ENCODE measurements around the gene MAP4K1.
"Not testable (repeated sequence)": the region's sequence is repeated elsewhere in the genome, so short reads cannot be mapped to it uniquely, and the experiment has no call there.

The MAP4K1 gene

DNA sequence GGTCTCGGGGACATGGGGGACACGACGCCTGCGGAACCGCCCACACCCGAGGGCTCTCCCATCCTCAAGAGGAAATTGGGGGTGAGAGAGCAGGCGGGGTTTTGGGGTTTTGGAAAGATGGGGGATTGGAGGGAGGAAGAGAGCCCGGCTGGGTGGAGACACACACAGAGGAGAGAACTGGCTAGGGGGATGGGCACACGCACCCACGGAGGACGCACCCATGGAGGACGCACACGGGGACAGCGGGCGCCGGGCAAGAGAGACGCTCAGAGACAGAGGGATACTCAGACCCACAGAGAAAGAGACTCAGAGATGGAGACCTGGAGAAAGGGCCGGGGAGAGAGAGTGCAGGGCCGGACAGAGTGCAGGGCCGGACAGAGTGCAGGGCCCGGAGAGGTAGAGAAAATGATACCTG, 52.1 kb downstream of the MAP4K1 start:
- DNase-seq, result no peak

- no peak for DNase-seq
These were observed 52.6 kb downstream of the MAP4K1 start for GRCh38 chr19:38564981-38565690.

- DNase-seq, result no peak
These were observed 54.3 kb downstream of the MAP4K1 start for GRCh38 chr19:38563475-38563874.

DNA sequence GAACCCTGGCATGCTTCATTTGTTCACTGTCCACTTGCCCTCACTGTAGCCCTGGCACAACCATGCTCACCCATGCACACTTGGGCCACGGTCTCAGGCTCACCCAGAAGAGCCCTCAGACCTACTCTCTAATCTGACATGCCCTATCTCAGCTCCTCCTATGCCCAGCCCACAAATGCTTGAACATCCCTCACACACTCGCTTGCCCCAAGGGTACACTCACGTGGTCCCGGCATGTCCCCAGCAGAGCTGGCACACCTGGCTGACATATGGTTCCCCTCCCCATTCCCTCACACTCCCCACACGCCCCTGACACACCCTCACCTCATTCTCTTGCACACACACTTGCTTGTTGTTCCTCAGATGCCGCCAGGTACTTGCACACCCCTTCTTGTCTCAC, 55.7 kb downstream of the MAP4K1 start:
- no peak for DNase-seq

- no peak for DNase-seq
These were observed 56.1 kb downstream of the MAP4K1 start for GRCh38 chr19:38561658-38562057.

DNA sequence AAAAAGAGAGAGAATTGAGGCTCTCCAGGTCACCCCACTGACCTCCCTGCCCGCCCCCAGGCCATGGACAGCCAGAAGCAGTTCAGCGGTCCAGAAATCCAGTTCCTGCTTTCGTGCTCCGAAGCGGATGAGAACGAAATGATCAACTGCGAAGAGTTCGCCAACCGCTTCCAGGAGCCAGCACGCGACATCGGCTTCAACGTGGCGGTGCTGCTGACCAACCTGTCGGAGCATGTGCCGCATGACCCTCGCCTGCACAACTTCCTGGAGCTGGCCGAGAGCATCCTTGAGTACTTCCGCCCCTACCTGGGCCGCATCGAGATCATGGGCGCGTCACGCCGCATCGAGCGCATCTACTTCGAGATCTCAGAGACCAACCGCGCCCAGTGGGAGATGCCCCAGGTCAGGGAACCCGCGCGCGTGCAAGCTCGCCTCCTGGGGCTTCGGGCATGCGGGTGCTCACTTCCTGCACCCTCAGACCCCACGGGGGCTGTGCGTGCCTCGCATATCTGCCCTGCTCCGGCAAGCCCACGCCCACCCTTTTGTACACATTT, 56.6 kb downstream of the MAP4K1 start:
- no peak for DNase-seq

GRCh38 chr19:38559428-38560401, 58.0 kb downstream of the MAP4K1 start:
- no peak for DNase-seq

DNA sequence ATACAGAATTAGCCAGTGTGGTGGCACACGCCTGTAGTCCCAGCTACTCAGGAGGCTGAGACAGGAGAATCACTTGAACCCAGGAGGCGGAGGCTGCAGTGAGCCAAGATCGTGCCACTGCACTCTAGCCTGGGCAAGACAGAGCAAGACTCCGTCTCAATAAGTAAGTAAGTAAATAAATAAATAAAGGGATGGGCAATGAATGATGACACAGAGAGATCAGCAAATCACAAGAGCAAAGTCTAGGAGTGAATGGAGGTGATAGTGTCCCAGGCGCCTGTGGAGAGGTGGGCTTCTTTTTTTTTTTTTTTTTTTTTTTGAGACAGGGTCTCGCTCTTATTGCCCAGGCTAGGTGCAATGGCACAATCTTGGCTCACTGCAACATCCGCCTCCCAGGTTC, 58.8 kb downstream of the MAP4K1 start:
- not testable (repeated sequence) for DNase-seq

DNA sequence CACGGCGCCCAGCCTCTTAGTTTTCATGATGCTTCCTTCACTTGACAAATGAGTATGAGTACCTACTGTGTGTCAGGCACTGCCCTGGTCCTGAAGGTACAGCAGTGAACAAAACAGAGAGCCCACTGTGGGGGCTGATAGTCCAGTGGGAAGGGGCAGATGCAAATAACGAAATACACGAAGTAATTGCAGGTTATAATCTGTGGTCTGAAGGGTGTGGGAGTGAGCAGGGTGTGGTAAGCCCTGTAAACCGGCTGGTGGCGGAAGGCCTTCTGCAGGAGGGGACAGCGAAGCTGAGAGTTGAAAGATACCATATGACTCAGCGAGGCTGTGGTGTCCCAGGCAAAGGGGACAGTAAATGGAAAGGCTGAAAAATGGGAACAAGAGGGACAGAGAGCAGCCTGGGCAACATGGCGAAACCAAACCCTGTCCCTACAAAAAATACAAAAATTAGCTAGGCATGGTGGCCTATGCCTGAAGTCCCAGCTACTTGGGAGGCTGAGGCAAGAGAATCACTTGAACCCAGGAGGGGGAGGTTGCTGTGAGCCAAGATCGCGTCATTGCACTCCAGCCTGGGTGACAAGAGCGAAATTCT, 60.5 kb downstream of the MAP4K1 start:
- no peak for DNase-seq

DNA sequence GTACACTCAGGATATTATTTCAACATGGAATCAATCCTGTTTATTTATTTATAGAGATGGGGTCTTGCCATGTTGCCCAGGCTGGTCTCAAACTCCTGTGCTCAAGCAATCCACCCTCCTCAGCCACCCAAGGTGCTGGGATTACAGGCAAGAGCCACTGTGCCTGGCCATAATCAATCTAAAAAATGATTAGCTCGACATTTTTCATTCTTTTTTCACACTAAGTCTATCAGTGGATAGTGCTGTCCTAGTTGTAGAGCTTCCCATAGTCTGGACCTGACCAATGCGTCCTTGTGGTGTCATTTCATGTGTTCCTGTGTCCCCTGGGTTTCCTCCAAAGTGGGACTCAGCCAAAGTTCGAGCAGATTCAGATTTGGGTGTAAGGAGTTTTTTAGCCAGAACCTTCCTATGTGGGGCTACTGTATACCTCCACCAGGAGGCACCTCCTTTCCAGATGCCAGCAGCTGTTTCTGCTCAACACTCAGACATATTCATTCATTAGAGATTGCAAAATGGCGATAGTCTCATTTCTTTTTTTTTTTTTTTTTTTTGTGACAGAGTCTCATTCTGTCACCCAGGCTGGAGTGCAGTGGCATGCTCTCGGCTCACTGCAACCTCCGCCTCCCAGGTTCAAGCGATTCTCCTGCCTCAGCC, 61.1 kb downstream of the MAP4K1 start:
- no peak for DNase-seq

GRCh38 chr19:38555200-38555599, 62.6 kb downstream of the MAP4K1 start:
- no peak for DNase-seq

GRCh38 chr19:38554676-38555141, 63.0 kb downstream of the MAP4K1 start:
- no peak for DNase-seq

DNA sequence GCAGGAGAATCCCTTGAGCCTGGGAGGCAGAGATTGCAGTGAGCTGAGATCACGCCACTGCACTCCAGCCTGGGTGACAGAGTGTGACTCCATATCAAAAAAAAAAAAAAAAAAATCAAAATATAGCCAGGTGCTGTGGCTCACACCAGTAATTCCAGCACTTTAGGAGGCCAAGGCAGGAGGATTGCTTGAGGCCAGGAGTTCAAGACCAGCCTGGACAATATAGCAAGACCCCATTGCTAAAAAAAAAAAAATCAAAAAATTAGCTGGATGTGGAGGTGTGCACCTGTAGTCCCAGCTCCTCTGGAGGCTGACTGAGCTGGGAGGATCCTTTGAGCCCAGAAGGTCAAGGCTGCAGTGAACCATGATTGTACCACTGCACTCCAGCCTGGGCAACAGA, 64.5 kb downstream of the MAP4K1 start:
- DNase-seq, result not testable (repeated sequence)

GRCh38 chr19:38551450-38551813, 66.3 kb downstream of the MAP4K1 start:
- DNase-seq, result no peak

DNA sequence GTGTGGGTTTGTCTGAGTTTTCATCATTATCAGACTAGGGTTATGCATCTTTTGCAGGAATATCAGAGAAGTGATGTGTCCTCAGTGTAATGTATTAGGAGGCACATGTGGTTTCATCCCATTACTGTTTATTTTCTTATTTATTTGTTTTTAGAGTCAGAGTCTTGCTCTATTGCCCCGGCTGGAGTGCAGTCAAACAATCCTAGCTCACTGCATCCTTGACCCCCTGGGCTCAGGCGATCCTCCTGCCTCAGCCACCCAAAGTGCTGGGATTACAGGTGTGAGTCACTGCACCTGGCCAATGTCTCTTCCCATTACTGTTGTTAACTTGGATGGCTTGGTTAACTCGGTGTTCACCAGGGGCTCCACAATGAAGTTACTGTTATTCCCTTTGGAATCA, 67.4 kb downstream of the MAP4K1 start:
- no peak for DNase-seq

DNA sequence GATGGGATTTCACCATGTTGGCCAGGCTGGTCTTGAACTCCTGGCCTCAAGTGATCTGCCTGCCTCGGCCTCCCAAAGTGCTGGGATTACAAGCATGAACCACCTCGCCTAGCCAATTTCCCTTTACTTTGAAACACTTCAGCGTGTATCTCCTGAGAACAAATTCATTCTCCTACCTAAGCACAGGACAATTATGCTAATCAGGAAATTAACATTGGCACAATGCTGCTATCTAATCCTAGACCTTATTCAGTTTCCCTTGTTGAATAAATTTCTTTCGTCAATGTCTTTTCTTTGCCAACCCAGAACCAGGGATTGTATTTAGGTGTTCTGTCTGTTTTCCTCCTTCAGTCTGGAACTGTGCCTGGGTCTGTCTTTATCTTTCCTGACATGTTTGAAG, 67.8 kb downstream of the MAP4K1 start:
- DNase-seq, result no peak

DNA sequence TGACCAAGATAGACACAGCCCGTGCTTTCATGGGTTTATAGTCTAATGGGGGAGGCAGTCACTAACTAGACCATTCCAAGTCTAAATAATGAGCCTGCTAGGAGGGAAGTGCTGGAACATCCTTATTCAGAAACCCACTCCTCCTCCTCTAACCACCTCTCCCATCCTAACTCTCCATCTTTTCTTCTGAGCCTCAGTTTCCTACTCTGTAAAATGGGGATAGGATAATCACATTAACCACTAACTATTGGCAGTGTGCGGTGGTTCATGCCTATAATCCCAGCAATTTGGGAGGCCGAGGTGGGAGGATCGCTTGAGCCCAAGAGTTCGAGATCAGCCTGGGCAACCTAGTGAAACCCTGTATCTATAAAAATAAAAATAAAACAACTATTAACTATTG, 68.7 kb downstream of the MAP4K1 start:
- DNase-seq, result no peak

DNA sequence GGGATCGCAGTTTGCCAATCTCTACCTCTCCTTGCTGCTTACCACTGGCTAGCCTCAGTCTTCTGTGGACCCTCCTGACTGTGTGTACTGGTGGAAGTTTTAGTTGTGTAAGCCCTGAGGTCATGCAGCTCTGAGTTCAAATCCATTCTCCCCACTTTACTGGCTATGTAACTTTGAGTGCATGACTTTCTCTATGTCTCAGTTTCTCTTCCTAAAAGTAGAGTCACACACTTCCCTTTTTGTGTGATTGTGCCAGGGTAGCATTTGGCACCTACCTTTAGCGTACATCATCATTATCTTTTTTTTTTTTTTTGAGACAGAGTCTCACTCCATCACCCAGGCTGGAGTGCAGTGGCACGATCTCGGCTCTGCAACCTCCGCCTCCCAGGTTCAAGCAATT, 70.3 kb downstream of the MAP4K1 start:
- no peak for DNase-seq

DNA sequence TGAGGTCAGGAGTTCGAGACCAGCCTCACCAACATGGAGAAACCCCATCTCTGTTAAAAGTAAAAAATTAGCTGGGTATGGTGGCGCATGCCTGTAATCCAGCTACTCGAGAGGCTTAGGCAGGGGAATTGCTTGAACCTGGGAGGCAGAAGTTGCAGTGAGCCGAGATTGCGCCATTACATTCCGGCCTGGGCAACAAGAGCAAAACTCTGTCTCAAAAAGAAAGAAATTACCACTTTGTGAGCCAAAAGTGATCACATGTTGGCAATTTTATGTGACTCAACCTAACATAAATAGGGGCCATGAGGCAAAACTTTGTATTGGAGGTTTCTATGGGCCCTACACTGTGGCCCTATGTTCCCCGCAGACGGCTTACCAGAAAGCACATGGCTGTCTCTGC, 72.2 kb downstream of the MAP4K1 start:
- DNase-seq, result no peak

DNA sequence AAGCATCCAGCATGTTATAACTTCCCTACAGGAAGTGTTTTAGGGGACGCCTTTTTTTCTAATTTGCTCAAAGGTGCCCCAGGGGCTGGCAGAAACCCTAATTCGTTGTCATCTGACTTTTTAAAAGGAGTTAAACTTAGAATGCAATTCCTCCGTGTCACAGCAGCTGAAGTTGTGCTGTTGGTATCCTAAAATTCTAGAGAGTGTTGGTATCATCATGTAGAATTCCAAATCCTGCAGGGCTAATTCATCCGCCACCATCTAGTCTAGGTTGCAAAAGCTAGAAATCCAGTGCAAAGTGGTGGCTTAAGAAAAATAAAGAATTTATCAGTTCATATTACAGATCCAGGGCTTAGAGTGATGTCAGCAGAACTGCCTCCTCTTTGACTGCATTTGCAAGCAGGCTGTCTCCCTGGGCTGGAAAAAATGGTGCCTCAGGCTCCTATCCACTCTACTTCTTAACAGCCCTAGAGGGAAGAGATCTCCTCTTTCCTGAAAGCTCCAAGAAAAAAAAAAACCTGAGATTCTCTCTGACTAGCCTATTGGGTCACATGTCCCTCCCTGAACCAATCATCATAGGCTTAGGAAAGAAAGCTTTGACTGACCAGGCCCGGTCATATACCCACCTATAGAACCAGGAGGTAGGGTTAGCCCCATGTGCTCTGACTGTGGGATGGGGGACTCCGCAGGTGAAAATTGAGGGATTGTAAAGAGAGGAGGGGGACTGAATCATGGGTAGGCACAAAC, 73.0 kb downstream of the MAP4K1 start:
- no peak for DNase-seq

GRCh38 chr19:38543807-38544568, 73.8 kb downstream of the MAP4K1 start:
- DNase-seq, result peak; percentile 79 to 93
